Suprapubic skin (tissue), 3 donors: ENCODE data around the gene ITGA1.

Experiments
- EP300 ChIP-seq: sonication (generic); formaldehyde crosslinking; IDR thresholded peaks from one replicate; pipeline ENCODE4 v1.6.1; 2017; ENCODE audit warnings: antibody characterized with exemption
- POLR2A ChIP-seq, 2 donors: fragments of 450-650 bp; IDR thresholded peaks; one replicate each; pipeline ENCODE4 v1.6.1; 2017; ENCODE audit warnings: antibody characterized with exemption in 2 of 2, mild to moderate bottlenecking in 2 of 2, moderate library complexity in 2 of 2
- TF ChIP-seq, protein P1 (sequence below), 2 donors: fragments of 200-600 bp in 1 of 2; fragments of 450-650 bp in 1 of 2; sonication (generic) in 1 of 2; IDR thresholded peaks; one replicate each; pipeline ENCODE4 v1.5.1; 2016 to 2019; ENCODE audit warnings: antibody characterized with exemption in 2 of 2, mild to moderate bottlenecking in 1 of 2, moderate library complexity in 1 of 2

DNA sequence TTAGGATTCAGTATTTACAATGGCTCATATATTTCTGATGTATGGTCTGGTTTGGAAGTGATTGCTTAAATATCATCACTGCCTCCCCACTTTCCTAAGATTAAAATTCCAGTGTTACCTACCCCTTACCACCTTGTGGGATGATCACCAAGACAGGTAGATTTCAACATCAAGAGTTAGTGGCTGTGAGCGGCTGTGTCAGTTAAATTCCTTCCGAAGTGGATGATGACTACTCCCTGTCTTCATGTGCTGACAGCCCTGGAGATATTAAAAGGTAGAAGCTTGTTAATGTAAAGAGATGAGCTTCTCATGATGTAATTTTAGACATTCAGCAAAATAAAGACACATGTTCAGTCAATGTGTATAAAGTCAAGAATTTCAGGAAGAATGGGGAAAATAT, 205.7 kb downstream of the ITGA1 start:
- TF ChIP-seq, protein P1, sequence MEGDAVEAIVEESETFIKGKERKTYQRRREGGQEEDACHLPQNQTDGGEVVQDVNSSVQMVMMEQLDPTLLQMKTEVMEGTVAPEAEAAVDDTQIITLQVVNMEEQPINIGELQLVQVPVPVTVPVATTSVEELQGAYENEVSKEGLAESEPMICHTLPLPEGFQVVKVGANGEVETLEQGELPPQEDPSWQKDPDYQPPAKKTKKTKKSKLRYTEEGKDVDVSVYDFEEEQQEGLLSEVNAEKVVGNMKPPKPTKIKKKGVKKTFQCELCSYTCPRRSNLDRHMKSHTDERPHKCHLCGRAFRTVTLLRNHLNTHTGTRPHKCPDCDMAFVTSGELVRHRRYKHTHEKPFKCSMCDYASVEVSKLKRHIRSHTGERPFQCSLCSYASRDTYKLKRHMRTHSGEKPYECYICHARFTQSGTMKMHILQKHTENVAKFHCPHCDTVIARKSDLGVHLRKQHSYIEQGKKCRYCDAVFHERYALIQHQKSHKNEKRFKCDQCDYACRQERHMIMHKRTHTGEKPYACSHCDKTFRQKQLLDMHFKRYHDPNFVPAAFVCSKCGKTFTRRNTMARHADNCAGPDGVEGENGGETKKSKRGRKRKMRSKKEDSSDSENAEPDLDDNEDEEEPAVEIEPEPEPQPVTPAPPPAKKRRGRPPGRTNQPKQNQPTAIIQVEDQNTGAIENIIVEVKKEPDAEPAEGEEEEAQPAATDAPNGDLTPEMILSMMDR (IDR thresholded peaks at IDR 0.05): no peak
- no peak for TF ChIP-seq EP300
- no peak for TF ChIP-seq POLR2A (IDR thresholded peaks at IDR 0.05)
